T-cell (primary cell): ENCODE results near the gene CRTAC1. TPM values are rescaled to one million over a fixed set of nuclear protein-coding genes. Genes with fewer than 3 reads are reported as not detected.
"Not testable (repeated sequence)": the region's sequence is repeated elsewhere in the genome, so short reads cannot be mapped to it uniquely, and the experiment has no call there.

ENCODE experiments used
- ATAC-seq, 4 experiments: fragments of 200-7000 bp in 3 of 4; fragments of 150-1000 bp in 1 of 4; cut with Tn5 transposase; replicated peaks in 1 of 4; 1 replicate in 3 of 4; 2 replicates in 1 of 4; pipeline ENCODE4 v1.10.0; 2021; ENCODE audit warnings: moderate library complexity in 3 of 4, mild to moderate bottlenecking in 2 of 4, moderate number of reproducible peaks in 1 of 4
- CTCF ChIA-PET, 2 donors: fragments of 300-600 bp; sonication (Branson Sonifier 250); formaldehyde crosslinking; loops; one replicate each; lab custom pipeline; 2022; ENCODE audit warnings: antibody characterized with exemption in 2 of 2; lab: Charles Lee
- POLR2A ChIA-PET, 2 donors: fragments of 300-600 bp; sonication (Branson Sonifier 250); formaldehyde crosslinking; loops; one replicate each; lab custom pipeline; 2022; ENCODE audit warnings: antibody characterized with exemption in 2 of 2; lab: Charles Lee
- DNase-seq, 35 experiments: peaks; one replicate each; pipeline versions ENCODE4 v3.0.0 to v3.0.0-alpha.2; 2013 to 2023
- H3K27ac ChIP-seq: one replicate; pipeline ENCODE4 v1.5.1; 2013; ENCODE audit warnings: low read length
- H3K27me3 ChIP-seq, 2 experiments: replicated peaks in 1 of 2; 1 replicate in 1 of 2; 2 replicates in 1 of 2; pipeline versions ENCODE4 v1.6.1 to v1.7.0; 2013; ENCODE audit warnings: low read length in 1 of 2, mixed read lengths in 1 of 2; ENCODE audit not compliant: control insufficient read depth in 2 of 2, insufficient read depth in 2 of 2; ENCODE audit errors: extremely low read depth in 1 of 2
- H3K36me3 ChIP-seq, 2 donors: 1 replicate in 1 of 2; 2 replicates in 1 of 2; pipeline versions ENCODE4 v1.6.1 to v1.7.0; 2013; ENCODE audit warnings: low read length in 1 of 2; ENCODE audit not compliant: control insufficient read depth in 2 of 2, insufficient read depth in 1 of 2; ENCODE audit errors: extremely low read depth in 1 of 2
- H3K4me1 ChIP-seq, 2 experiments: 1 replicate in 1 of 2; 2 replicates in 1 of 2; pipeline versions ENCODE4 v1.6.1 to v1.7.0; 2013; ENCODE audit warnings: low read length in 2 of 2, mixed read lengths in 1 of 2; ENCODE audit not compliant: insufficient read depth in 2 of 2, control insufficient read depth in 1 of 2; ENCODE audit errors: extremely low read depth in 1 of 2
- H3K4me3 ChIP-seq, 2 donors: 1 replicate in 1 of 2; 2 replicates in 1 of 2; pipeline versions ENCODE4 v1.5.1 to v1.7.0; 2013; ENCODE audit warnings: mild to moderate bottlenecking in 2 of 2, low read length in 1 of 2, moderate library complexity in 1 of 2; ENCODE audit not compliant: control insufficient read depth in 1 of 2; ENCODE audit errors: extremely low read depth in 1 of 2
- H3K9me3 ChIP-seq: 2 replicates; pipeline ENCODE4 v1.7.0; 2013
- H3K27ac Mint-ChIP-seq, 2 donors: one replicate each; pipeline ENCODE4 v1.8.0; 2020 to 2021; ENCODE audit warnings: mild to moderate bottlenecking in 2 of 2, mixed read lengths in 2 of 2
- H3K27me3 Mint-ChIP-seq, 2 donors: one replicate each; pipeline ENCODE4 v1.8.0; 2021 to 2022; ENCODE audit warnings: mixed read lengths in 2 of 2
- H3K36me3 Mint-ChIP-seq: one replicate; pipeline ENCODE4 v1.8.0; 2021; ENCODE audit warnings: mixed read lengths
- H3K4me1 Mint-ChIP-seq, 3 donors: one replicate each; pipeline ENCODE4 v1.8.0; 2020 to 2022; ENCODE audit warnings: mixed read lengths in 3 of 3, mild to moderate bottlenecking in 1 of 3
- H3K4me3 Mint-ChIP-seq, 3 donors: one replicate each; pipeline ENCODE4 v1.8.0; 2020 to 2022; ENCODE audit warnings: mild to moderate bottlenecking in 3 of 3, mixed read lengths in 3 of 3, moderate library complexity in 3 of 3
- H3K9me3 Mint-ChIP-seq, 3 donors: one replicate each; pipeline ENCODE4 v1.8.0; 2020 to 2022; ENCODE audit warnings: mixed read lengths in 3 of 3
- WGBS: methylation state at CpG from one replicate; pipeline ENCODE4 v1.1.5; 2013; ENCODE audit warnings: missing lambda C conversion rate; ENCODE audit not compliant: insufficient coverage; 5-methylcytosine and 5-hydroxymethylcytosine counted together
- total RNA-seq, 35 experiments: library from RNA in 6 of 35; stranded (reverse) in 6 of 35; fragments of 120-200 nt in 1 of 35; gene quantifications; one replicate each; pipeline versions ENCODE4 v1.2.1 to v1.2.4 and lab custom pipeline; 2013 to 2026

CRTAC1 gene
- total RNA-seq, 5 donors from 2014 or later (not counting 1 experiment from before 2014, with no cell fraction given) = 0.20 to 0.22 TPM; not detected in 3

DNA sequence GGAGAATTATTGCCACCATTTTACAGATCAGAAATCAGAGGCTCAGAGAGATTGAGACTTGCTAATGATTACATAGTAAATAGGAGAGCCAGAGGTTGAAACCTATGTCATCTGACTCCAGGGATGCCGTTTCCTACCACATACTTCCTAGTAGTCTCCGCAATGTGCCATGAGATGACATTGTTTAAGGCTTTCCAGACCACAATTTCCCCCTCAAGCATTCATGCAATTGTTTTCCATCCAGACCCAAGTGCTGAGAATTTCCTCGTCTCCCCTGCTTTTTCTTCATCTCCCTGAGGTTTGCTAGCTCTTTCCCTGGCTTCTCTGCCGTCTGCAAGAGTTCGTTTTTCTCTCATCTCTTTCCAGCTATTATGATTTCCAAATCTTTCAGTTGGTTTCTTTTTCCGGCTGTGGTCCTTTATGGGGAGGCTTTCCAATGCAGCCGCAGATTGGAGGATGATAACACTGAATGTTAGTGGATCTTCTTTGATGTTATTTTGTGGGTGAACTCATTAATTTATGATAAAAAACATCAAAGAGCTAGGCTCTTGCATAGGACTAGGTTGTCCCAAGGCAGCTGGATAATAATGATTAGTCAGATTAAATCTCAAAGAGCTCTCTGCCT is 187.7 kb downstream of the CRTAC1 start:
- Mint-ChIP-seq H3K4me3 (no peak overlapping the region), H3K4me1 (peaks cover 14 to 19% (median 17%) of the 10 kb centered on the region in 3 donors), H3K9me3 (no peaks in the 10 kb centered on the region), H3K27me3 (no peaks in the 10 kb centered on the region), H3K36me3 (peaks cover 10% of the 10 kb centered on the region), H3K27ac (no peak overlapping the region)
- Histone ChIP-seq H3K4me3 (no peak overlapping the region), H3K4me1 (no peaks in the 10 kb centered on the region), H3K36me3 (no peaks in the 10 kb centered on the region), H3K9me3 (no peaks in the 10 kb centered on the region), H3K27ac (no peak overlapping the region), H3K27me3 (no peaks in the 10 kb centered on the region)
- DNase-seq (no peak), ATAC-seq (no peak)
- ChIA-PET CTCF (interaction anchor here in 1 of 2 donors (0.9 to 1.1 kb wide), 2 partner anchors 25 to 27 kb away, joined by 3 read pairs; no protein-coding TSS in a partner anchor), POLR2A (no interaction called here)
- WGBS = 38% methylated on average over 2 of the region's 7 CpGs

GRCh38 chr10:97842114-97842513 is 188.3 kb downstream of the CRTAC1 start:
- H3K4me3 ChIP-seq, H3K9me3 Mint-ChIP-seq, CTCF ChIA-PET, DNase-seq, H3K4me1 ChIP-seq, H3K27me3 Mint-ChIP-seq, H3K27ac ChIP-seq, ATAC-seq, H3K4me3 Mint-ChIP-seq, H3K36me3 ChIP-seq, H3K9me3 ChIP-seq, POLR2A ChIA-PET, H3K27me3 ChIP-seq, H3K27ac Mint-ChIP-seq: not testable (repeated sequence)
- Mint-ChIP-seq H3K4me1 (peaks cover 14 to 19% (median 17%) of the 10 kb centered on the region in 3 donors), H3K36me3 (peaks cover 12% of the 10 kb centered on the region)
- WGBS = no CpG with 5 or more reads among the region's 3 CpGs

DNA sequence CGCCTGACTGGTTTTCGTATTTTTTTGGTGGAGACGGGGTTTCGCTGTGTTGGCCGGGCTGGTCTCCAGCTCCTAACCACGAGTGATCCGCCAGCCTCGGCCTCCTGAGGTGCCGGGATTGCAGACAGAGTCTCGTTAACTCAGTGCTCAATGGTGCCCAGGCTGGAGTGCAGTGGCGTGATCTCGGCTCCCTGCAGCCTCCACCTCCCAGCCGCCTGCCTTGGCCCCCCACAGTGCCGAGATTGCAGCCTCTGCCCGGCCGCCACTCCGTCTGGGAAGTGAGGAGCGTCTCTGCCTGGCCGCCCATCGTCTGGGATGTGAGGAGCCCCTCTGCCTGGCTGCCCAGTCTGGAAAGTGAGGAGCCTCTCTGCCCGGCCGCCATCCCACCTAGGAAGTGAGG is 189.3 kb downstream of the CRTAC1 start:
- POLR2A ChIA-PET, H3K4me1 ChIP-seq, H3K36me3 ChIP-seq, H3K27ac Mint-ChIP-seq, H3K27ac ChIP-seq, H3K9me3 ChIP-seq, ATAC-seq, CTCF ChIA-PET, H3K4me3 Mint-ChIP-seq, H3K9me3 Mint-ChIP-seq, DNase-seq, H3K27me3 ChIP-seq, H3K4me3 ChIP-seq, H3K27me3 Mint-ChIP-seq: not testable (repeated sequence)
- H3K4me1 Mint-ChIP-seq = peaks cover 14 to 19% (median 17%) of the 10 kb centered on the region in 3 donors
- 92% methylated on average over 8 of the region's 22 CpGs for WGBS
- H3K36me3 Mint-ChIP-seq = peaks cover 21% of the 10 kb centered on the region

DNA sequence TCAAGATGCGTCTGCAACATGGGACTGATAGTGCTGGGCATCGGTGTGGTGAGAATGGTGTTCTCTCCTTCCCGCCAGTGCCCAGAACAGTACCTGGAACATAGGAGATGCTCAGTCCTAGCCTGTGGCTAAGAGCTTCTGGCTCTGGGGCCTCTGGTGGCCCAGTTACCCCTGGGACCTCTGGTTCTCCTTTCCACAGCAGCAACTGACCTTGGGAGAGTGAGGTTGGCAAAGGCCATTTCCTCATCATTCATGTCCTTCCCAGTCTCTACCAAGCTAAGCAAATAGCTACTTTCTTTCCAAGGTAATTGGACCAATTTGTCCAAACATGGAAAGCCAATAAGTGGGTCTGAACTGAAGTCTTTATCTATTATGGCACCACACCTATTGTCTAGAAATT is 192.3 kb downstream of the CRTAC1 start:
- H3K36me3 ChIP-seq = no peaks in the 10 kb centered on the region
- DNase-seq = no peak
- ChIA-PET POLR2A (interaction anchor here in 1 of 2 donors (0.7 kb wide), 1 partner anchor 51 kb away, joined by 5 read pairs; no protein-coding TSS in a partner anchor), CTCF (interaction anchor here in 1 of 2 donors (0.8 kb wide), 1 partner anchor 46 kb away, joined by 3 read pairs; no protein-coding TSS in a partner anchor)
- H3K27me3 ChIP-seq = no peaks in the 10 kb centered on the region
- Mint-ChIP-seq H3K9me3 (peaks cover 0 to 10% (median 0%) of the 10 kb centered on the region in 3 donors), H3K27me3 (no peaks in the 10 kb centered on the region), H3K27ac (no peak overlapping the region), H3K36me3 (peaks cover 19% of the 10 kb centered on the region), H3K4me1 (peaks cover 12 to 16% (median 13%) of the 10 kb centered on the region in 3 donors), H3K4me3 (no peak overlapping the region)
- WGBS = 90% methylated on average over 2 of the region's 3 CpGs
- no peaks in the 10 kb centered on the region for H3K9me3 ChIP-seq
- H3K27ac ChIP-seq = no peak overlapping the region
- ATAC-seq = no peak
- H3K4me3 ChIP-seq = no peak overlapping the region
- no peaks in the 10 kb centered on the region for H3K4me1 ChIP-seq

DNA sequence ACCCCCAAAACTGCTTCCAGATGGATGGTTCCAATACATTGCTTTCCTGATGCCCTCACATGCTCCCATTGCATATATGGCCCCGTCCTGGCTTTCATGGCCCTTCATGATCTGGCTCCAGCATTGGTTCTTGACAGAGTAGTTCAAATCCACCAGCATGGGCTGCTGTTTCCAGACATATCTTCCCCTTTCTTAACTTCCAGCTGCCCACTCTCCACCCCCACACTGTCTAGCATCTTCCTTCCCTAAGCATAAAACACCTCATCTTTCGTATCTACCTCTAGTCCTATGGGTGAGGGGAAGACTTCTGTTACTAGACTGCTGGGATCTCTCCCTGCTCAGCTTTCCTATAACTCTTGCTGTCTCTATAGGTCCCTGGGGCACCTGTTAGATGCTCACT is 194.0 kb downstream of the CRTAC1 start:
- no peak for ATAC-seq
- Mint-ChIP-seq H3K27ac (no peak overlapping the region), H3K4me3 (no peak overlapping the region), H3K27me3 (no peaks in the 10 kb centered on the region), H3K9me3 (peaks cover 0 to 10% (median 0%) of the 10 kb centered on the region in 3 donors), H3K36me3 (peaks cover 16% of the 10 kb centered on the region), H3K4me1 (peaks cover 7 to 13% (median 8%) of the 10 kb centered on the region in 3 donors)
- no peaks in the 10 kb centered on the region for H3K9me3 ChIP-seq
- 85% methylated on average over 1 of the region's 2 CpGs for WGBS
- no peak for DNase-seq
- H3K4me3 ChIP-seq = no peak overlapping the region
- H3K4me1 ChIP-seq = no peaks in the 10 kb centered on the region
- H3K27ac ChIP-seq = no peak overlapping the region
- POLR2A ChIA-PET = no interaction called here
- no peaks in the 10 kb centered on the region for H3K27me3 ChIP-seq
- CTCF ChIA-PET = no interaction called here
- H3K36me3 ChIP-seq = no peaks in the 10 kb centered on the region

DNA sequence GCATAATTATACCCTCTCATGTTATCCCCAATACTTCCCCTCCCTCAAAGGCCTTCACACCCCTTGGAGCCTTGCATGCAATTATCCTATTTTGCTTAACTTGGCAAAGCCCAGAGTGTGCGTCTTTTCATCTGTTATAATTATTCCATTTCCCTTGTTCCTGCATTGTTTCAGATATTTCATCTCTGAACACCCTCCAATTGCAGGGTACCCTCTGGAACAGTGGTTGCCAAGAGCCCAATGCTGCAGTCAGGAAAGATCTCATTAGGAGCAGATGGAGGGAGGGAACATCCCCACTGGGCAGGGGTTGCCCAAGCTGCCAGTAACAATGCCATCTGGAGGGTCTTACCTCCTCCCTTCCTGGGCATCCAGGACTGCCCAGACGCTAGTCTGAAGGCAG is 199.2 kb downstream of the CRTAC1 start:
- POLR2A ChIA-PET = no interaction called here

More for the DNA sequence above, 199.2 kb downstream of the CRTAC1 start:
- ATAC-seq (no peak), DNase-seq (no peak)
- CTCF ChIA-PET = interaction anchor here in 1 of 2 donors (1.4 kb wide), 1 partner anchor 39 kb away, joined by 5 read pairs; no protein-coding TSS in a partner anchor
- H3K27me3 Mint-ChIP-seq = no peaks in the 10 kb centered on the region
- Histone ChIP-seq H3K27me3 (no peaks in the 10 kb centered on the region), H3K9me3 (no peaks in the 10 kb centered on the region), H3K27ac (no peak overlapping the region), H3K4me1 (peaks cover 4 to 25% of the 10 kb centered on the region in 2 experiments), H3K4me3 (no peak overlapping the region), H3K36me3 (no peaks in the 10 kb centered on the region)
- peaks cover 3% of the 10 kb centered on the region for H3K36me3 Mint-ChIP-seq
- H3K4me3 Mint-ChIP-seq = no peak overlapping the region
- no peak overlapping the region for H3K27ac Mint-ChIP-seq
- peaks cover 21 to 34% (median 34%) of the 10 kb centered on the region in 3 donors for H3K4me1 Mint-ChIP-seq
- WGBS = no CpG with 5 or more reads among the region's 2 CpGs
- H3K9me3 Mint-ChIP-seq = peaks cover 0 to 1% (median 0%) of the 10 kb centered on the region in 3 donors
